Adrenal gland (tissue), 12 donors: Measurements from ENCODE around the gene CIAO3. TPM values are rescaled to one million over a fixed set of nuclear protein-coding genes. Genes with fewer than 3 reads are reported as not detected.

Source experiments
- DNase-seq, 7 donors: peaks; one replicate each; pipeline ENCODE4 v3.0.0-alpha.2; 2019 to 2020
- H3K27ac ChIP-seq, 5 donors: fragments of 200-600 bp; sonication (generic) in 4 of 5; 1 replicate in 3 of 5; 2 replicates in 2 of 5; pipeline versions ENCODE4 v1.5.1 to v1.8.0; 2016 to 2020; ENCODE audit warnings: mild to moderate bottlenecking in 1 of 5
- H3K27me3 ChIP-seq: fragments of 200-600 bp; 2 replicates; pipeline ENCODE4 v1.8.0; 2021
- H3K36me3 ChIP-seq, 2 donors: fragments of 200-600 bp; replicated peaks in 1 of 2; 1 replicate in 1 of 2; 2 replicates in 1 of 2; pipeline versions ENCODE4 v1.5.1 to v1.8.0; 2018 to 2022
- H3K4me1 ChIP-seq, 2 donors: fragments of 200-600 bp; replicated peaks in 1 of 2; 1 replicate in 1 of 2; 2 replicates in 1 of 2; pipeline versions ENCODE4 v1.5.1 to v1.8.0; 2018 to 2021
- H3K4me3 ChIP-seq, 4 donors: fragments of 200-600 bp; sonication (generic) in 3 of 4; one replicate each; pipeline ENCODE4 v1.5.1; 2016 to 2018
- H3K9me3 ChIP-seq, 3 donors: fragments of 200-600 bp; sonication (generic) in 1 of 3; replicated peaks in 1 of 3; 1 replicate in 2 of 3; 2 replicates in 1 of 3; pipeline versions ENCODE4 v1.5.1 to v1.8.0; 2016 to 2021
- POLR2A ChIP-seq, 2 donors: fragments of 450-650 bp; IDR thresholded peaks; one replicate each; pipeline ENCODE4 v1.6.1; 2017; ENCODE audit warnings: antibody characterized with exemption in 2 of 2, mild to moderate bottlenecking in 2 of 2, moderate library complexity in 1 of 2
- WGBS, 4 donors: extraction: QIAGEN DNeasy Blood & Tissue Kit in 2 of 4; methylation state at CpG; one replicate each; pipeline versions ENCODE4 v1.1.5 to v1.1.7; 2013 to 2017; 5-methylcytosine and 5-hydroxymethylcytosine counted together
- intact Hi-C, 2 donors: fragments of 100-400 bp; cut with DNase I; formaldehyde crosslinking; loops; one replicate each; pipeline versions ENCODE4 v1.14.1 to v1.15.0; 2022 to 2023
- polyA plus RNA-seq, 3 donors: library from polyadenylated mRNA; stranded (reverse); fragments of 200-250 nt in 2 of 3; fragments of 350-450 nt in 1 of 3; fragmentation: Illumina TruSeq in 1 of 3; extraction: RNeasy Lipid Tissue Mini Kit (QIAGEN cat#74804) in 1 of 3; gene quantifications; one replicate each; pipeline ENCODE4 v1.2.3, GENCODE V29; 2013 to 2014
- total RNA-seq, 9 donors: library from RNA; depleted of rRNA in 4 of 9; stranded (reverse); fragments of >200 nt in 4 of 9; fragments of 120-200 nt in 1 of 9; fragmentation: NEBNext Ultra II Directional in 1 of 9; extraction: Animal tissue kit (Norgen Biotek cat#: 25700) in 1 of 9; gene quantifications; one replicate each; pipeline versions ENCODE4 v1.1.0 to v1.2.4, GENCODE V29; 2013 to 2023
- TF ChIP-seq, protein P1 (sequence below), 6 experiments: fragments of 450-650 bp in 4 of 6; fragments of 200-600 bp in 2 of 6; sonication (generic) in 1 of 6; IDR thresholded peaks; 1 replicate in 5 of 6; 2 replicates in 1 of 6; pipeline versions ENCODE4 v1.5.1 to v1.8.0; 2016 to 2021; ENCODE audit warnings: antibody characterized with exemption in 6 of 6, mild to moderate bottlenecking in 2 of 6, moderate library complexity in 1 of 6
- donor health status: healthy with polysubstance abuse.
- donor health status: Bipolar disorder and iron deficiency.
- donor health status: DM: yes; HTN: yes; CAD: no.
- donor health status: DM: no; HTN: no; CAD: no.
- donor health status: DM: no; HTN: no; CAD: no.
- donor health status: DM: yes; HTN: yes; CAD: no.

Gene CIAO3
- total and polyA plus RNA-seq, 12 donors = 8.9 to 99.4 (median 29.5) TPM

DNA sequence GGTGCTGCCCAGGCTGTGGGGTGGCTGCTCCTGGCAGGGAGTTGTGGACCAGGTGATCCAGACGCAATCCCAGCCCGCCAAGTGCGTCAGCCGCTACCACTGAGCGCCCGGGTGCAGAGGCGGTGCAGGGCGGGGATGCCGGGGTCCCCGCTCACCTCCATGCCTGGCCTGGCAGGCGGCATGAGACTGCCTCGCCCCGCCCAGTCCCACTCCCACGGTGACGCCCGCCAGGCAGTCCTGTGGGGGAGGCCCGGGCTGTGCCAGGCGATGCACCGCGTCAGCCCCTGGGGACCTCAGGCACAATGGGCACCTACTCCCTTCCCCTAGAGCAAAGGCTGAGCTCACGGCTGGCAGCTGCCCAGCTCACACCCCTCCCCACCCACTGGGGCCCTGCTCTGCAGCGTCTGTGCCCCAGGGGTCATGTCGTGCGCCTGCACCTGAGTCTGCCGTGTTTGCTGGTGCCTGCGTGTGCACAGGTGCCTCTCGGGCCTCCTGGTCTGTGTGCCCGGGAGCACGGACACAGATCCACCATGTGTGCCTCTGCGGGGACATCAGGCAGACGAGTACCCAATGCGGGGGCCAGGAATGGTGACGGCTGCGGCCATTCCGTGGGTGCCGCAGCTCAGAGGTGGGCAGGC lies 42.1 kb upstream of the CIAO3 start:
- no peak for TF ChIP-seq POLR2A (IDR thresholded peaks at IDR 0.05)
- WGBS, 4 donors = 66 to 100% (median 77%) methylated on average over 1 to 36 of the region's 36 CpGs
- DNase-seq = no peak
- intact Hi-C loops = loop anchor here in 1 of 2 donors (5.0 kb wide), 1 partner anchor 76 kb away; the partner anchor contains the start of gene FBXL16
- H3K4me1 ChIP-seq = peaks cover 11 to 15% of the 10 kb centered on the region in 2 donors
- no peak overlapping the region for H3K4me3 ChIP-seq
- no peaks in the 10 kb centered on the region for H3K9me3 ChIP-seq
- peaks cover 0 to 11% of the 10 kb centered on the region in 2 donors for H3K36me3 ChIP-seq
- peaks cover 14% of the 10 kb centered on the region for H3K27me3 ChIP-seq
- no peak overlapping the region for H3K27ac ChIP-seq

DNA sequence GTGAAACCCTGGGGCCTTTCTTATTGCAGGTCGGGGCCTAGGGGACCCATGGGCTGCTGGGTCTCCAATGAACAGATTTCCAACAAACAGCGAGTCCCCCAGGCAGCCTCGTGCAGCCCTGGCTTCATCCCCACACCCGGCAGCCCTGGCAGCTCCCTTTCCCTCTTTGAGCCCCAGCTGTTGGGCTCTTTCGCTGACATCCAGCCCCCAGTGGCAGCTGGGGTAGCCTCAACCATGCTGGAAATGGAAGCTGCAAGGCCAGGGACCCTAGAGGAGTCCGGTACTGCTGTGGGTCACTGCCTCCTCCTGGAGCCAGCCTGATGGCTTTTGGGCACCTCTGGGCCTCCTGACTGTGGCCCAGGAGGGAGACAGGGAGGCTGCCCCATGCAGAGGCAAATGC lies 41.5 kb upstream of the CIAO3 start:
- Histone ChIP-seq H3K27me3 (peaks cover 14% of the 10 kb centered on the region), H3K4me1 (peaks cover 8 to 11% of the 10 kb centered on the region in 2 donors), H3K4me3 (no peak overlapping the region), H3K27ac (no peak overlapping the region), H3K36me3 (peaks cover 0 to 11% of the 10 kb centered on the region in 2 donors), H3K9me3 (no peaks in the 10 kb centered on the region)
- TF ChIP-seq POLR2A (IDR thresholded peaks at IDR 0.05) = no peak
- TF ChIP-seq, protein P1, sequence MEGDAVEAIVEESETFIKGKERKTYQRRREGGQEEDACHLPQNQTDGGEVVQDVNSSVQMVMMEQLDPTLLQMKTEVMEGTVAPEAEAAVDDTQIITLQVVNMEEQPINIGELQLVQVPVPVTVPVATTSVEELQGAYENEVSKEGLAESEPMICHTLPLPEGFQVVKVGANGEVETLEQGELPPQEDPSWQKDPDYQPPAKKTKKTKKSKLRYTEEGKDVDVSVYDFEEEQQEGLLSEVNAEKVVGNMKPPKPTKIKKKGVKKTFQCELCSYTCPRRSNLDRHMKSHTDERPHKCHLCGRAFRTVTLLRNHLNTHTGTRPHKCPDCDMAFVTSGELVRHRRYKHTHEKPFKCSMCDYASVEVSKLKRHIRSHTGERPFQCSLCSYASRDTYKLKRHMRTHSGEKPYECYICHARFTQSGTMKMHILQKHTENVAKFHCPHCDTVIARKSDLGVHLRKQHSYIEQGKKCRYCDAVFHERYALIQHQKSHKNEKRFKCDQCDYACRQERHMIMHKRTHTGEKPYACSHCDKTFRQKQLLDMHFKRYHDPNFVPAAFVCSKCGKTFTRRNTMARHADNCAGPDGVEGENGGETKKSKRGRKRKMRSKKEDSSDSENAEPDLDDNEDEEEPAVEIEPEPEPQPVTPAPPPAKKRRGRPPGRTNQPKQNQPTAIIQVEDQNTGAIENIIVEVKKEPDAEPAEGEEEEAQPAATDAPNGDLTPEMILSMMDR (IDR thresholded peaks at IDR 0.05) = no peak
- no peak for DNase-seq
- WGBS, 4 donors = 49 to 81% (median 59%) methylated on average over 6 of the region's 6 CpGs; no CpG with 5 or more reads in 1 of the 4 donors
- intact Hi-C loops = loop anchor here in 1 of 2 donors (5.0 kb wide), 1 partner anchor 75 kb away; the partner anchor contains the start of gene FBXL16

DNA sequence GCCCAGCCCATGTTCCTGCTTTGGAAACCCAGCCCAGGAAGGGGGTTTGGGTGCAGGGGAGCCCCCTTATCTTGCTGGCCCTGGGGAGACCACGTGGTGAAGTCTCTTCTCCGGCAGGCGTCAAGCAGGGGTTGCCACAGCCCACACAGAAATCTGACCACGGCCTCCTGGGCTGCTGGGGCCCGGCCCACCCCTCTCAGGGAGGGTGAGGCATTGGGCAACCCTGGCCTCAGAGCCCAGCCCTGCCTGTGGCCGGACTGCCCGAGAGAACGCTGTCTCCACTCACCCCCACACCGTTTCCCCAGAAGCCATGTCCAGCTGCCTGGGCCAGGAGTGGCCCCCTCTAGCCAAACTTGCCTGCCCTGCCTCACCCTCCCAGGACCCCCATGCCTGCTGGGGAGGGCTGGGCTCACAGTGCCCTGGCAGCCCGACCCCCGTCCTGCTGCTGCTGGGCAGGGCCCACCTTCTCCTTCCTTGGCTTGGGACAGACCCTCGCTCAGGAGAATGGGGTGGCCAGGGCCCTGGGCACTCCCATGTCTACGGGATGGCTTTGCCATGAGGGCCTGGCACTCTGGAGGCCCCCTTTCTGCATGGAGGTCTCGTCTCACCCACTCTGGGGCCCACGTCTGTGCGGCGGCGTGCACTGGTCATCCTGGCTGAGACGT lies 40.7 kb upstream of the CIAO3 start:
- H3K27me3 ChIP-seq = peaks cover 14% of the 10 kb centered on the region
- WGBS, 4 donors = 56 to 73% (median 67%) methylated on average over 4 to 19 of the region's 19 CpGs
- no peak overlapping the region for H3K4me3 ChIP-seq
- H3K4me1 ChIP-seq = peaks cover 4 to 7% of the 10 kb centered on the region in 2 donors
- H3K27ac ChIP-seq = no peak overlapping the region
- DNase-seq = no peak
- no peak for TF ChIP-seq POLR2A (IDR thresholded peaks at IDR 0.05)
- TF ChIP-seq, protein P1 (IDR thresholded peaks at IDR 0.05) = no peak
- H3K36me3 ChIP-seq = peaks cover 0 to 9% of the 10 kb centered on the region in 2 donors
- H3K9me3 ChIP-seq = no peaks in the 10 kb centered on the region
- intact Hi-C loops = loop anchor here in 1 of 2 donors (5.0 kb wide), 1 partner anchor 74 kb away; the partner anchor contains the start of gene FBXL16

DNA sequence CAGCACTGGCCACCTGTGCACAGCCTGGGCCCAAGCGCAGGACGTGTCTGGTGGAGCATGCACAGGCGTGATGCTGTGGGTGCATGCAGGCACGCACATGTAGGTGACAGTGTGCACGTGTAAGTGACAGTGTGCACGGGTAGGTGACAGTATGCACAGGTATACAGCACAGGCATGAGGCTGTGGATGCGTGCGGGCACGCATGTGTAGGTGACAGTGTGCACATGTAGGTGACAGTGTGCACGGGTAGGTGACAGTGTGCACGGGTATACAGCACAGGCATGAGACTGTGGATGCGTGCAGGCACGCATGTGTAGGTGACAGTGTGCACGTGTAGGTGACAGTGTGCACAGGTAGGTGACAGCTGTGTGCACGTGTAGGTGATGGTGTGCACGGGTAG lies 39.5 kb upstream of the CIAO3 start:
- no peaks in the 10 kb centered on the region for H3K9me3 ChIP-seq
- no peak overlapping the region for H3K4me3 ChIP-seq
- H3K4me1 ChIP-seq = peaks cover 4 to 7% of the 10 kb centered on the region in 2 donors
- H3K27me3 ChIP-seq = peaks cover 14% of the 10 kb centered on the region
- intact Hi-C loops = loop anchor here in 1 of 2 donors (5.0 kb wide), 1 partner anchor 73 kb away; the partner anchor contains the start of gene FBXL16
- no peak for DNase-seq
- no peaks in the 10 kb centered on the region for H3K36me3 ChIP-seq
- TF ChIP-seq POLR2A (IDR thresholded peaks at IDR 0.05) = no peak
- TF ChIP-seq, protein P1 (IDR thresholded peaks at IDR 0.05) = no peak
- no peak overlapping the region for H3K27ac ChIP-seq
- 71 to 82% (median 78%) methylated on average over 13 to 16 of the region's 16 CpGs for whole genome bisulfite sequencing, 4 donors
